H9 (cell line): ENCODE data around the gene SSNA1. TPM values are rescaled to one million over a fixed set of nuclear protein-coding genes. Genes with fewer than 3 reads are reported as not detected.
A peak's percentile ranks its signal among the peaks of the same experiment; 100 is the strongest.

Experiments
- DNase-seq: peaks from one replicate; pipeline ENCODE4 v3.0.0-alpha.2; 2017
- H2AFZ ChIP-seq: one replicate; pipeline ENCODE4 v1.6.1; 2013; ENCODE audit warnings: mild to moderate bottlenecking, low read length, control low read depth, moderate library complexity
- H2AK5ac ChIP-seq: 2 replicates; pipeline ENCODE4 v1.6.1; 2013; ENCODE audit warnings: low read length, control low read depth, mixed read lengths; ENCODE audit not compliant: insufficient read length
- H2BK120ac ChIP-seq: one replicate; pipeline ENCODE4 v1.6.1; 2013; ENCODE audit warnings: low read depth, mild to moderate bottlenecking, low read length, control low read depth, inconsistent platforms; ENCODE audit not compliant: poor library complexity, severe bottlenecking
- H2BK12ac ChIP-seq: 2 replicates; pipeline ENCODE4 v1.6.1; 2013; ENCODE audit warnings: low read length, control low read depth, mixed read lengths, low read depth; ENCODE audit not compliant: insufficient read length
- H2BK15ac ChIP-seq: 2 replicates; pipeline ENCODE4 v1.6.1; 2013; ENCODE audit warnings: low read depth, low read length, control low read depth
- H2BK20ac ChIP-seq: one replicate; pipeline ENCODE4 v1.6.1; 2013; ENCODE audit warnings: low read depth, mild to moderate bottlenecking, low read length, control low read depth, inconsistent platforms; ENCODE audit not compliant: poor library complexity, severe bottlenecking
- H2BK5ac ChIP-seq: 2 replicates; pipeline ENCODE4 v1.6.1; 2013; ENCODE audit warnings: low read length, control low read depth, mixed read lengths; ENCODE audit not compliant: insufficient read length
- H3K14ac ChIP-seq: 2 replicates; pipeline ENCODE4 v1.6.1; 2013; ENCODE audit warnings: low read length, control low read depth; ENCODE audit not compliant: insufficient read depth
- H3K18ac ChIP-seq: 2 replicates; pipeline ENCODE4 v1.6.1; 2013; ENCODE audit warnings: low read depth, mild to moderate bottlenecking, mixed read lengths, low read length, control low read depth; ENCODE audit not compliant: insufficient read length
- H3K23ac ChIP-seq: 2 replicates; pipeline ENCODE4 v1.6.1; 2013; ENCODE audit warnings: low read length, control low read depth, mixed read lengths, low read depth; ENCODE audit not compliant: insufficient read length
- H3K23me2 ChIP-seq: 2 replicates; pipeline ENCODE4 v1.6.1; 2013; ENCODE audit warnings: low read depth, mild to moderate bottlenecking, mixed read lengths, low read length, control low read depth; ENCODE audit not compliant: insufficient read length, poor library complexity, severe bottlenecking
- H3K27ac ChIP-seq: 2 replicates; pipeline ENCODE4 v1.5.1; 2013; ENCODE audit warnings: low read length, control low read depth, mixed read lengths, low read depth; ENCODE audit not compliant: insufficient read length
- H3K27me3 ChIP-seq: 2 replicates; pipeline ENCODE4 v1.6.1; 2013; ENCODE audit warnings: low read length, control low read depth, inconsistent platforms; ENCODE audit not compliant: insufficient read depth
- H3K4ac ChIP-seq: 2 replicates; pipeline ENCODE4 v1.6.1; 2013; ENCODE audit warnings: low read depth, mild to moderate bottlenecking, control low read depth, inconsistent platforms, low read length, moderate library complexity
- H3K4me1 ChIP-seq: 2 replicates; pipeline ENCODE4 v1.6.1; 2013; ENCODE audit warnings: low read length, control low read depth, inconsistent platforms; ENCODE audit not compliant: insufficient read depth
- H3K4me2 ChIP-seq: 2 replicates; pipeline ENCODE4 v1.6.1; 2013; ENCODE audit warnings: low read length, control low read depth, mixed read lengths; ENCODE audit not compliant: insufficient read length, insufficient read depth
- H3K56ac ChIP-seq: 2 replicates; pipeline ENCODE4 v1.6.1; 2013; ENCODE audit warnings: low read depth, mild to moderate bottlenecking, mixed read lengths, low read length, control low read depth; ENCODE audit not compliant: insufficient read length
- H3K79me1 ChIP-seq: 2 replicates; pipeline ENCODE4 v1.6.1; 2013; ENCODE audit warnings: low read depth, mild to moderate bottlenecking, moderate library complexity, low read length, control low read depth, inconsistent platforms; ENCODE audit not compliant: insufficient read depth, poor library complexity, severe bottlenecking
- H3K79me2 ChIP-seq: 2 replicates; pipeline ENCODE4 v1.6.1; 2013; ENCODE audit warnings: low read length, control low read depth, inconsistent platforms; ENCODE audit not compliant: insufficient read depth
- H3K9ac ChIP-seq: 2 replicates; pipeline ENCODE4 v1.6.1; 2013; ENCODE audit warnings: low read length, control low read depth, mixed read lengths; ENCODE audit not compliant: insufficient read length; ENCODE audit errors: extremely low read depth
- H3K9me3 ChIP-seq: one replicate; pipeline ENCODE4 v1.6.1; 2013; ENCODE audit warnings: low read depth, low read length, inconsistent platforms; ENCODE audit not compliant: control insufficient read depth
- H3T11ph ChIP-seq: one replicate; pipeline ENCODE4 v1.6.1; 2013; ENCODE audit warnings: mild to moderate bottlenecking, low read length, control low read depth, inconsistent platforms
- H4K20me1 ChIP-seq: one replicate; pipeline ENCODE4 v1.6.1; 2013; ENCODE audit not compliant: control insufficient read depth, insufficient read length, insufficient read depth
- H4K5ac ChIP-seq: 2 replicates; pipeline ENCODE4 v1.6.1; 2013; ENCODE audit warnings: low read depth, mild to moderate bottlenecking, mixed read lengths, low read length, control low read depth; ENCODE audit not compliant: insufficient read length
- H4K8ac ChIP-seq: replicated peaks from 2 replicates; pipeline ENCODE4 v1.6.1; 2013; ENCODE audit warnings: low read length, control low read depth, mixed read lengths, low read depth; ENCODE audit not compliant: insufficient read length
- H4K91ac ChIP-seq: 2 replicates; pipeline ENCODE4 v1.6.1; 2013; ENCODE audit warnings: low read depth, mild to moderate bottlenecking, moderate library complexity, mixed read lengths, low read length, control low read depth; ENCODE audit not compliant: insufficient read length
- H3K27ac Mint-ChIP-seq, 3 experiments: 2 replicates in 2 of 3; 3 replicates in 1 of 3; pipeline ENCODE4 v1.8.0; 2020 to 2021; ENCODE audit warnings: mixed read lengths in 3 of 3, mild to moderate bottlenecking in 1 of 3, moderate library complexity in 1 of 3
- H3K27me3 Mint-ChIP-seq: 2 replicates; pipeline ENCODE4 v1.8.0; 2021; ENCODE audit warnings: low read depth, mild to moderate bottlenecking, moderate library complexity, mixed read lengths
- H3K36me3 Mint-ChIP-seq, 3 experiments: 2 replicates in 2 of 3; 3 replicates in 1 of 3; pipeline ENCODE4 v1.8.0; 2020 to 2021; ENCODE audit warnings: low read depth in 3 of 3, mixed read lengths in 3 of 3; ENCODE audit not compliant: insufficient read depth in 1 of 3
- H3K4me1 Mint-ChIP-seq, 2 experiments: 2 replicates each; pipeline ENCODE4 v1.8.0; 2020; ENCODE audit warnings: mixed read lengths in 2 of 2
- H3K4me3 Mint-ChIP-seq, 2 experiments: 2 replicates in 1 of 2; 3 replicates in 1 of 2; pipeline ENCODE4 v1.8.0; 2020 to 2021; ENCODE audit warnings: mild to moderate bottlenecking in 2 of 2, mixed read lengths in 2 of 2, moderate library complexity in 1 of 2
- H3K9me3 Mint-ChIP-seq, 2 experiments: 2 replicates in 1 of 2; 3 replicates in 1 of 2; pipeline ENCODE4 v1.8.0; 2020; ENCODE audit warnings: mild to moderate bottlenecking in 2 of 2, mixed read lengths in 2 of 2, moderate library complexity in 1 of 2
- CTCF ChIP-seq: fragments of 200-600 bp; sonication (generic); conservative IDR thresholded peaks from 3 replicates; pipeline ENCODE4 v1.8.0; 2021; ENCODE audit warnings: antibody characterized with exemption, mild to moderate bottlenecking
- WGBS: extraction: QIAGEN DNeasy Blood & Tissue Kit; methylation state at CpG from one replicate; pipeline ENCODE4 v1.1.7; 2013; ENCODE audit warnings: missing lambda C conversion rate, low lambda C conversion rate, mixed read lengths; ENCODE audit not compliant: insufficient read length; ENCODE audit errors: extremely low coverage; 5-methylcytosine and 5-hydroxymethylcytosine counted together
- total RNA-seq: library from RNA; stranded (reverse); gene quantifications from 2 replicates; pipeline ENCODE4 v1.2.1, GENCODE V29; 2021

The SSNA1 gene
- total RNA-seq, 1 experiment from 2014 or later = 69.2 TPM

GRCh38 chr9:137163365-137163715 lies 25.1 kb upstream of the SSNA1 start:
- Mint-ChIP-seq H3K36me3 (no peaks in the 10 kb centered on the region), H3K27me3 (peaks cover 96% of the 10 kb centered on the region), H3K4me3 (peak overlapping the region; percentile 50 to 82), H3K27ac (peak overlapping the region in 1 of 3 experiments; percentile 67; a peak in 1 of 7 replicates), H3K4me1 (peaks cover 0 to 5% of the 10 kb centered on the region in 2 experiments; a peak in 1 of 4 replicates), H3K9me3 (no peaks in the 10 kb centered on the region; a peak in 1 of 5 replicates)
- Histone ChIP-seq H3K9ac (no peak overlapping the region), H3K23ac (no peak overlapping the region), H3K18ac (no peak overlapping the region), H3K23me2 (peaks cover 16% of the 10 kb centered on the region), H3K14ac (no peak overlapping the region), H2BK5ac (no peak overlapping the region), H3K56ac (no peak overlapping the region), H2BK12ac (no peak overlapping the region), H2AK5ac (no peak overlapping the region), H2BK15ac (no peak overlapping the region), H3K4ac (no peak overlapping the region), H4K91ac (no peak overlapping the region), H2AFZ (no peak overlapping the region), H3K79me2 (no peaks in the 10 kb centered on the region), H3K79me1 (no peaks in the 10 kb centered on the region), H4K20me1 (peaks cover 2% of the 10 kb centered on the region), H4K8ac (no peak overlapping the region), H2BK20ac (no peak overlapping the region), H3T11ph (no peak overlapping the region), H4K5ac (no peak overlapping the region), H3K9me3 (no peaks in the 10 kb centered on the region), H3K4me2 (peak overlapping the region; percentile 70), H3K4me1 (no peaks in the 10 kb centered on the region), H3K27ac (no peak overlapping the region), H3K27me3 (peaks cover 47% of the 10 kb centered on the region; the same call in 1 of the 2 replicates), H2BK120ac (no peak overlapping the region)
- no peak for TF ChIP-seq CTCF
- peak; percentile 67 for DNase-seq
- no CpG with 5 or more reads among the region's 26 CpGs for WGBS
